HG02938 (cell line): Measurements from ENCODE around the gene ZNF445.
"Not testable (repeated sequence)": the region's sequence is repeated elsewhere in the genome, so short reads cannot be mapped to it uniquely, and the experiment has no call there.

Source experiments
- ATAC-seq: cut with Tn5 transposase; IDR thresholded peaks from one replicate; pipeline ENCODE4 v1.9.1; 2021; ENCODE audit warnings: mild to moderate bottlenecking, moderate library complexity; ENCODE audit not compliant: unreplicated experiment

ZNF445 gene

GRCh38 chr3:44409640-44410410 is 67.6 kb downstream of the ZNF445 start:
- ATAC-seq: no peak

- no peak for ATAC-seq
Measured at GRCh38 chr3:44402548-44402947, 74.9 kb downstream of the ZNF445 start.

GRCh38 chr3:44400771-44401170 is 76.7 kb downstream of the ZNF445 start:
- ATAC-seq: no peak

- ATAC-seq: no peak
Measured at GRCh38 chr3:44398853-44399252, 78.6 kb downstream of the ZNF445 start.

GRCh38 chr3:44398271-44398670 is 79.2 kb downstream of the ZNF445 start:
- ATAC-seq: not testable (repeated sequence)

- no peak for ATAC-seq
Measured at GRCh38 chr3:44396200-44397171, 81.0 kb downstream of the ZNF445 start.

GRCh38 chr3:44395714-44396113 is 81.8 kb downstream of the ZNF445 start:
- no peak for ATAC-seq

- no peak for ATAC-seq
Measured at GRCh38 chr3:44392489-44392888, 85.0 kb downstream of the ZNF445 start.

GRCh38 chr3:44387404-44387803 is 90.1 kb downstream of the ZNF445 start:
- no peak for ATAC-seq
